Measurements from ENCODE around the gene C17orf114.

The C17orf114 gene

DNA sequence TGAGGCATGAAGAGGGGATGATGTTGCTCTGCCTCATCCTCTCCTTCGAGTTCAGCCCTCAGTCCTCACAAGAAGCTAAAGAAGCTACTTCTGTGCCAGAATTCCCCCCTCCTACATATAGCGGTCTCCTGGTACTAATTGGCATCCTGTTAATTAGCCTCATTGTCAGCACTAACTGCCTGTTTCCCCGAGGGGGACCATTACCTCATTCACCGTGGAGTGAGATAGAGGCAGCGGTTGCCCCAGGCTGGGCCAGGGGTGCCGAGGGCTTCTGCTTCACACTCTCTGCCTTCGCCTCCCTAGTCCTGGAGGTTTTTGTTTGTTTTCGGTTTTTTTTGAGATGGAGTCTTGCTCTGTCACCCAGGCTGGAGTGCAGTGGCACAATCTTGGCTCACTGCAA, 25.3 kb upstream of the C17orf114 start:
- peaks cover 2 to 6% of the 10 kb centered on the region in 2 donors for H3K36me3 ChIP-seq (ENCODE audit: control insufficient read depth in 2 of 2, insufficient read depth in 2 of 2, low read length in 2 of 2)
- H3K4me3 ChIP-seq (ENCODE audit: low read length in 2 of 2), result no peak overlapping the region
- H3K9ac ChIP-seq (ENCODE audit: low read depth in 1 of 2, low read length in 2 of 2), result no peak overlapping the region
- H3K4me1 ChIP-seq (ENCODE audit: control insufficient read depth in 2 of 2, insufficient read depth in 2 of 2, low read length in 2 of 2), result no peaks in the 10 kb centered on the region
- H3K27me3 ChIP-seq (ENCODE audit: control insufficient read depth in 2 of 2, insufficient read depth in 2 of 2, low read length in 2 of 2), result no peaks in the 10 kb centered on the region
- no peaks in the 10 kb centered on the region for H3K9me3 ChIP-seq (ENCODE audit: control insufficient read depth in 2 of 2, low read length in 2 of 2)
- H3K27ac ChIP-seq (ENCODE audit: low read depth in 2 of 2, low read length in 2 of 2), result no peak overlapping the region

DNA sequence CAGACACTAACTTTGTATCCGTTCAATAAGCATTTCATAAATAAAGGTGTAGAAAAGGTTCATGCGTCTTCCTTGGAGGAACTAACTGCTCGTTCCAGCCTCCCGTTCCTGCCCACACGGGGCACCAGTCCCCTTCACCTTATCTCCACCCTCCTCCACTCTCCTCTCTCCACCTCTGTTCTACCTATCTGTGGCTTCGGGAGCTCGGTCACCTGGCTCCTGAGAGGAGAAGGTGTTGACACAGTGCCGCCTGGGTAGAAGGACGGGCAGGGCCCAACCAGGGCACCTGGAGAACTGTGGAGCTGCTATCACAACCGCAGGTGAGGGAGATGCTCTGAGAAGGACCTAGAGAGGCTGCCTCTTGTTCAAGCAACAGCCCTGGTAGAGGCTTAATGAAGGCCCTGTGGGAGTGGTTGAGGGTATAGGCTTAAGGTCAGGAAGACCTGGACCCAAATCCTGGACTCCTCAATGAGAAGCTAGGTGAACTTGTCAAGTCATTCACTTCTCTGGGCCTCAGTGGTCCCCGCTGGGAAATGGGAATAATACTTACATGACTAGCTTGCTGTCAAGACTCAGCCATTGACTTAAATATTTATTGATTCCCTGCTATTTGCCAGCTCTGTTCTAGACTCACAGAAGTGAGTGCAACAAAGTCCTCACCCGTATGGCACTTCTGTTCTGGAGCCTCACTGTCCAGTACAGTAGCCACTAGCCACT, 21.4 kb upstream of the C17orf114 start:
- H3K36me3 ChIP-seq (ENCODE audit: control insufficient read depth in 2 of 2, insufficient read depth in 2 of 2, low read length in 2 of 2), result peaks cover 2 to 13% of the 10 kb centered on the region in 2 donors
- no peaks in the 10 kb centered on the region for H3K27me3 ChIP-seq (ENCODE audit: control insufficient read depth in 2 of 2, insufficient read depth in 2 of 2, low read length in 2 of 2)
- H3K4me1 ChIP-seq (ENCODE audit: control insufficient read depth in 2 of 2, insufficient read depth in 2 of 2, low read length in 2 of 2), result no peaks in the 10 kb centered on the region
- no peaks in the 10 kb centered on the region for H3K9me3 ChIP-seq (ENCODE audit: control insufficient read depth in 2 of 2, low read length in 2 of 2)
- no peak overlapping the region for H3K4me3 ChIP-seq (ENCODE audit: low read length in 2 of 2)
- no peak overlapping the region for H3K27ac ChIP-seq (ENCODE audit: low read depth in 2 of 2, low read length in 2 of 2)
- no peak overlapping the region for H3K9ac ChIP-seq (ENCODE audit: low read depth in 1 of 2, low read length in 2 of 2)

DNA sequence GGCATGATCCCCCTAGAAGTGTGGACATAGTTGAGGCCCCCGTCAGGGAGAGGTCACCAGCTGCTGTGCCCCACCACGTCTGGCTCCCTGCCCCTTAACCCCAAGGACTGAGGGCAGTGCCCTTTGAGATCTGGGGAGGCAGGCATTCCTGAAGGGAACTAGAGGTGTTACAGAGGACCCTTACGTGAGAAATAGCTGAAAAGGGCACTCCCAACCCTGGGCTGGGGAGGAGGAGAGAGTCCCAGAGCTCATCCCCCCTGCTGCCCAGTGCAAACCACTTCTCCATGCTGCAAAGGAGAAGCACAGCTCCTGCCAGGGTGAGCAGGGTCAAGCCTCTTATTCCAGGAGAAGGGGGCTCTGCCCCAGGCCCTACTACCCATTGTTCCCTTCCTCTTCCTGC, 20.7 kb upstream of the C17orf114 start:
- H3K9me3 ChIP-seq (ENCODE audit: control insufficient read depth in 2 of 2, low read length in 2 of 2), result no peaks in the 10 kb centered on the region

DNA sequence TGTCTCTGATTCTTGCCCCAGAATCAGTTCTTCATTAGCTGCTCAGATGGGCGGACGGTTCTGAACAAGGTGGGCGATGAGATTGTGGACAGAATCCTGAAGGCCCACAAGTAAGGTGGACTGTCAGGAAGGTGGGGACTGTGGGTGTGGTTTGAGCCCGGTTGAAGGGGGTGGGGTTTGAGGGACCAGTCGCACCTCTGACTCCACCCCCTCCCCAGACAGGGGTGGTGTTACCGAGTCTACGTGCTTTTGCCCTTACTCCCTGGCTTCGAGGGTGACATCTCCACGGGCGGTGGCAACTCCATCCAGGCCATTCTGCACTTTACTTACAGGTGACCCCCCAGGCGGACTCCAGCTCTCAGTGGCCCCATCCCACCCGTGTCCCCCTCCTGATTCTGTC, 16.1 kb upstream of the C17orf114 start:
- H3K27ac ChIP-seq (ENCODE audit: low read depth in 2 of 2, low read length in 2 of 2), result no peak overlapping the region
- no peaks in the 10 kb centered on the region for H3K9me3 ChIP-seq (ENCODE audit: control insufficient read depth in 2 of 2, low read length in 2 of 2)
- no peaks in the 10 kb centered on the region for H3K27me3 ChIP-seq (ENCODE audit: control insufficient read depth in 2 of 2, insufficient read depth in 2 of 2, low read length in 2 of 2)
- H3K36me3 ChIP-seq (ENCODE audit: control insufficient read depth in 2 of 2, insufficient read depth in 2 of 2, low read length in 2 of 2), result peaks cover 18 to 27% of the 10 kb centered on the region in 2 donors
- no peaks in the 10 kb centered on the region for H3K4me1 ChIP-seq (ENCODE audit: control insufficient read depth in 2 of 2, insufficient read depth in 2 of 2, low read length in 2 of 2)
- H3K9ac ChIP-seq (ENCODE audit: low read depth in 1 of 2, low read length in 2 of 2), result no peak overlapping the region
- H3K4me3 ChIP-seq (ENCODE audit: low read length in 2 of 2), result no peak overlapping the region

More for the DNA sequence above, 20.7 kb upstream of the C17orf114 start:
- Histone ChIP-seq H3K4me1 (ENCODE audit: control insufficient read depth in 2 of 2, insufficient read depth in 2 of 2, low read length in 2 of 2) (no peaks in the 10 kb centered on the region), H3K4me3 (ENCODE audit: low read length in 2 of 2) (no peak overlapping the region), H3K27ac (ENCODE audit: low read depth in 2 of 2, low read length in 2 of 2) (no peak overlapping the region), H3K9ac (ENCODE audit: low read depth in 1 of 2, low read length in 2 of 2) (no peak overlapping the region), H3K27me3 (ENCODE audit: control insufficient read depth in 2 of 2, insufficient read depth in 2 of 2, low read length in 2 of 2) (no peaks in the 10 kb centered on the region), H3K36me3 (ENCODE audit: control insufficient read depth in 2 of 2, insufficient read depth in 2 of 2, low read length in 2 of 2) (peaks cover 5 to 14% of the 10 kb centered on the region in 2 donors)

DNA sequence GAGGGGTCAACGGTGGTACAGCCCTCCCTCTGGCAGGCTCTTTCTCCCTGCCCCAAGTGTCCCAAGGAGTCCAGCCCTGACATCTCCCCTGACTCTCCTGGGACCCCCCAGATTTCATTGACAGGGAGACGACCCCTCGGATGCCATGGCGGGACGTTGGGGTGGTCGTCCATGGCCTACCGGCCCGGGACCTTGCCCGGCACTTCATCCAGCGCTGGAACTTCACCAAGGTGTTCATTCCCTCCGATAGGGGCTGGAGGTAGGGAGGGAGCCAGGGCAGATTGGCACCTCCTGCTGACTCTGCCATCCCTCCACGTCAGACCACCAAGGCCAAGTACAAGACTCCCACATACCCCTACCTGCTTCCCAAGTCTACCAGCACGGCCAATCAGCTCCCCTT, 14.7 kb upstream of the C17orf114 start:
- Histone ChIP-seq H3K4me1 (ENCODE audit: control insufficient read depth in 2 of 2, insufficient read depth in 2 of 2, low read length in 2 of 2) (no peaks in the 10 kb centered on the region), H3K36me3 (ENCODE audit: control insufficient read depth in 2 of 2, insufficient read depth in 2 of 2, low read length in 2 of 2) (peaks cover 16 to 21% of the 10 kb centered on the region in 2 donors), H3K27me3 (ENCODE audit: control insufficient read depth in 2 of 2, insufficient read depth in 2 of 2, low read length in 2 of 2) (no peaks in the 10 kb centered on the region), H3K27ac (ENCODE audit: low read depth in 2 of 2, low read length in 2 of 2) (no peak overlapping the region), H3K4me3 (ENCODE audit: low read length in 2 of 2) (no peak overlapping the region), H3K9me3 (ENCODE audit: control insufficient read depth in 2 of 2, low read length in 2 of 2) (no peaks in the 10 kb centered on the region), H3K9ac (ENCODE audit: low read depth in 1 of 2, low read length in 2 of 2) (no peak overlapping the region)

GRCh38 chr17:4815043-4815675, 13.0 kb upstream of the C17orf114 start:
- H3K9me3 ChIP-seq (ENCODE audit: control insufficient read depth in 2 of 2, low read length in 2 of 2), result no peaks in the 10 kb centered on the region
- H3K27me3 ChIP-seq (ENCODE audit: control insufficient read depth in 2 of 2, insufficient read depth in 2 of 2, low read length in 2 of 2), result no peaks in the 10 kb centered on the region
- no peak overlapping the region for H3K27ac ChIP-seq (ENCODE audit: low read depth in 2 of 2, low read length in 2 of 2)
- peaks cover 16 to 25% of the 10 kb centered on the region in 2 donors for H3K36me3 ChIP-seq (ENCODE audit: control insufficient read depth in 2 of 2, insufficient read depth in 2 of 2, low read length in 2 of 2)
- no peak overlapping the region for H3K4me3 ChIP-seq (ENCODE audit: low read length in 2 of 2)
- no peaks in the 10 kb centered on the region for H3K4me1 ChIP-seq (ENCODE audit: control insufficient read depth in 2 of 2, insufficient read depth in 2 of 2, low read length in 2 of 2)
- H3K9ac ChIP-seq (ENCODE audit: low read depth in 1 of 2, low read length in 2 of 2), result no peak overlapping the region

DNA sequence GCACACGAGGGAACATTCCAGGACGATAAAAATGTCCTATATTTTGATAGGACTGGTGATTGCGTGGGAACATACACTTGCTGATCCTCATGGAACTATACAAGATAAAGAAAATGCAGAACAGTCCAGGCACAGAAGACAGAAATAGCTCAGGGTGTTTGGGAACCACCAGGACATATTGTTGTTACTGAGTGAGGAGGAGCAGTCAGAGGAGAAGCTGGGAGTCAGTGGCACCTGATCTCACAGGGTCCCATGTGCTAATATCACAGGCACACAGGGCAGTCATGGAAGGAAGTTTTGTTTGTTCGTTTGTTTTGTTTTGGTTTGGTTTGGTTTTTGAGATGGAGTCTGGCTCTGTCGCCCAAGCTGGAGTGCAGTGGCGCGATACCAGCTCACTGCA, 10.6 kb upstream of the C17orf114 start:
- Histone ChIP-seq H3K36me3 (ENCODE audit: control insufficient read depth in 2 of 2, insufficient read depth in 2 of 2, low read length in 2 of 2) (peaks cover 11 to 21% of the 10 kb centered on the region in 2 donors), H3K27ac (ENCODE audit: low read depth in 2 of 2, low read length in 2 of 2) (no peak overlapping the region), H3K4me3 (ENCODE audit: low read length in 2 of 2) (no peak overlapping the region), H3K27me3 (ENCODE audit: control insufficient read depth in 2 of 2, insufficient read depth in 2 of 2, low read length in 2 of 2) (no peaks in the 10 kb centered on the region), H3K9ac (ENCODE audit: low read depth in 1 of 2, low read length in 2 of 2) (no peak overlapping the region), H3K4me1 (ENCODE audit: control insufficient read depth in 2 of 2, insufficient read depth in 2 of 2, low read length in 2 of 2) (peaks cover 5% of the 10 kb centered on the region in 2 donors), H3K9me3 (ENCODE audit: control insufficient read depth in 2 of 2, low read length in 2 of 2) (no peaks in the 10 kb centered on the region)

DNA sequence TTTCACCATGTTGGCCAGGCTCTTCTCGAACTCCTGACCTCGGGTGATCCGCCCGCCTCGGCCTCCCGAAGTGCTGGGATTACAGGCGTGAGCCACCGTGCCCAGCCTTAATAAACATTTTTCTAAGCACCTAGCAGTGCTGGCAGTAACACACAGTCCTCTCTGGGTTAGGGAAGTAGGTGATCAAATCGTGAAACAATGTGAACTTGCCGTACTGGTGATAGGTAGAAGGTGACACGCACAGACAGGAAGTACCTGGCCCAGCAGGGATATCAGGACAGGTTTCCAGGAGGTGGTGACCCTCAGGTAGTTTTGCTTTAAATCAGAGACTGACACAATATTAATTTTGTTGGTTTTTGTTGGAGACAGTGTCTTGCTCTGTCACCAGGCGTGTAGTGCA, 9.3 kb upstream of the C17orf114 start:
- Histone ChIP-seq H3K27me3 (ENCODE audit: control insufficient read depth in 2 of 2, insufficient read depth in 2 of 2, low read length in 2 of 2) (no peaks in the 10 kb centered on the region), H3K36me3 (ENCODE audit: control insufficient read depth in 2 of 2, insufficient read depth in 2 of 2, low read length in 2 of 2) (peaks cover 6 to 17% of the 10 kb centered on the region in 2 donors), H3K9me3 (ENCODE audit: control insufficient read depth in 2 of 2, low read length in 2 of 2) (no peaks in the 10 kb centered on the region), H3K27ac (ENCODE audit: low read depth in 2 of 2, low read length in 2 of 2) (no peak overlapping the region), H3K4me1 (ENCODE audit: control insufficient read depth in 2 of 2, insufficient read depth in 2 of 2, low read length in 2 of 2) (peaks cover 6 to 8% of the 10 kb centered on the region in 2 donors), H3K9ac (ENCODE audit: low read depth in 1 of 2, low read length in 2 of 2) (no peak overlapping the region), H3K4me3 (ENCODE audit: low read length in 2 of 2) (no peak overlapping the region)

DNA sequence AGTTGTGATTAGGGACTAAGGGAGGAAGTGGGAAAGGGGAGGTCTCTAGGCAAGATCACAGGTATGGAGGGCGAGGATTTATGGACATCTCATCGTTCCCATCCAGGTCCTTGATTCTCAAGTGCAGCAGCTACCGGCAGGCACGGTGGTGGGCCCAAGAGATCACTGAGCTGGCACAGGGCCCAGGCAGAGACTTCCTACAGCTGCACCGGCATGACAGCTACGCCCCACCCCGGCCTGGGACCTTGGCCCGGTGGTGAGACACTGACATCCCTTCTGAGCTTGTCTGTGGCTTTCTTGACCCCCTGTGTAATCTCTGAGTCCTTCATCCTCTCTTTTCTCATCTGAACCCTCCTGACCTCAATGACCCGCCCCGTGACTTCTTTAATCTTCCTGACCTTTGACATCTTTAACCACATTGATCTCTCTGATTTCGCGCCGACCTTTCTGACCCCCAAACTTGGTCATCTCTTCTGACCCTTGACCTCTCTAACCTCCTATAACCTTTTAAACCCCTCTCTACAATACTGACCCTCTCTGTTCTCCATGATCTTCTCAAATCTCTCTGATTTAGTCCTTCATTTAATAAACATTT, 8.7 kb upstream of the C17orf114 start:
- H3K4me1 ChIP-seq (ENCODE audit: control insufficient read depth in 2 of 2, insufficient read depth in 2 of 2, low read length in 2 of 2), result peaks cover 10% of the 10 kb centered on the region in 2 donors
- no peak overlapping the region for H3K4me3 ChIP-seq (ENCODE audit: low read length in 2 of 2)
- H3K36me3 ChIP-seq (ENCODE audit: control insufficient read depth in 2 of 2, insufficient read depth in 2 of 2, low read length in 2 of 2), result peaks cover 6 to 16% of the 10 kb centered on the region in 2 donors
- H3K9ac ChIP-seq (ENCODE audit: low read depth in 1 of 2, low read length in 2 of 2), result no peak overlapping the region
- no peaks in the 10 kb centered on the region for H3K27me3 ChIP-seq (ENCODE audit: control insufficient read depth in 2 of 2, insufficient read depth in 2 of 2, low read length in 2 of 2)
- H3K9me3 ChIP-seq (ENCODE audit: control insufficient read depth in 2 of 2, low read length in 2 of 2), result no peaks in the 10 kb centered on the region
- H3K27ac ChIP-seq (ENCODE audit: low read depth in 2 of 2, low read length in 2 of 2), result no peak overlapping the region

DNA sequence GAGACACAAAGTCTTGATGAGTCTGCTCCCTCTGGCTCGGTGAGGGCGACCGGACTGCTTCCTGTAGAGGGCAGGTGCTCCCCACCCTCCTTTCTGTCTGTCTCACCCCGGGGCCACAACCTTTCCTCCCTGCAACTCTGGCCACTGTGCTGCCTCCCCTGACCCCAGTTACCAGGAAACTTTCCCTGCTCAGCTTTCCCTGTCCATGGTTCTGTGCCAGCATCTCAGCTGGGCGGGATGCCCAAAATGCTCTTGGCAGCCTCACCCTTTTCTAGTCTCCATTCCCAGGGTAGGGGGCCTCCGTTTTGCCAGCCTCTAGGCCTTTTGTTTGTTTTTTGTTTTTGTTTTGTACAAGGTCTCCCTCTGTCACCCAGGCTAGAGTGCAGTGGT, 6.2 kb upstream of the C17orf114 start:
- Histone ChIP-seq H3K27ac (ENCODE audit: low read depth in 2 of 2, low read length in 2 of 2) (no peak overlapping the region), H3K4me3 (ENCODE audit: low read length in 2 of 2) (no peak overlapping the region)

More for the DNA sequence above, 6.2 kb upstream of the C17orf114 start:
- Histone ChIP-seq H3K36me3 (ENCODE audit: control insufficient read depth in 2 of 2, insufficient read depth in 2 of 2, low read length in 2 of 2) (peaks cover 0 to 7% of the 10 kb centered on the region in 2 donors), H3K9me3 (ENCODE audit: control insufficient read depth in 2 of 2, low read length in 2 of 2) (no peaks in the 10 kb centered on the region), H3K4me1 (ENCODE audit: control insufficient read depth in 2 of 2, insufficient read depth in 2 of 2, low read length in 2 of 2) (peaks cover 10% of the 10 kb centered on the region in 2 donors), H3K27me3 (ENCODE audit: control insufficient read depth in 2 of 2, insufficient read depth in 2 of 2, low read length in 2 of 2) (no peaks in the 10 kb centered on the region), H3K9ac (ENCODE audit: low read depth in 1 of 2, low read length in 2 of 2) (no peak overlapping the region)

All from mucosa of rectum (tissue), 2 donors.